ENCODE results near the gene PTPA.
"Not testable (repeated sequence)": the region's sequence is repeated elsewhere in the genome, so short reads cannot be mapped to it uniquely, and the experiment has no call there.

The PTPA gene

DNA sequence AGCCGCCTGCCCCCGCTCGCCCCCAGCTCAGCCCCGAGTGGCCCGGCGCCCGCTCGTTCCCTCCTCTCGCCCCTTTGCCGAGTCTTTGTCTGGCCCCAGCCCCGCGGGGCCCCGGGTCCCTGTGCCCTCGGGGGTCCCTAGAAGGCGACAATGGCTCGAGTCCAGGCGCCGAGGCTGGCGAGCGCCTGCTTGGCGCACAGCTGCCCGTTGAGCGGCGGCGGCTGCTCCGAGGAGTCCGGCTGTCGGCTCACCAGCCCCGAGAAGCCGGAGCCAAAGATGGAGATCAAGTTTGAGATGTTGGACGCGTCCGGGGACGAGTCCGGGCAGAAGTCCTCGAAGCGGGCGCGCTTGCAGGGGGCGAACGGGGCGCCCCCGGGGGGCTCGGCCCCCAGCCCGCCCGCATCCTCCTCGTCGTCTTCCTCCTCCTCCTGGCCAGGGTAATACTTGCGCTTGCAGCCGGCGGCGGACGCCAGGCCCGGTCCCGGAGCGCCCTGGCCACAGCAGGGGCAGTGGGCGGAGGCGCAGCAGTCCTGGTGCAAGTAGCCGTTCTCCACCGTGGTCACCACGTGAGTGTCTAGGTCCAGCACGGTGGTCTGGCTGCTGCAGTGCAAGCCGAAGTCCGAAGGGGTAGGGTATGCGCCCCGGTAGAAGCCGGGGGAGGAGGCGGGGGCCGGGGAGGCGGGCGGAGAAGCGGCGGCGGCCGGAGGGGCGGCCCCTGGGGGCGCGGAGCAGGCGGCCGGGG lies 65.7 kb downstream of the PTPA start:
- peak; percentile 65 for DNase-seq (ENCODE audit: low read depth)

DNA sequence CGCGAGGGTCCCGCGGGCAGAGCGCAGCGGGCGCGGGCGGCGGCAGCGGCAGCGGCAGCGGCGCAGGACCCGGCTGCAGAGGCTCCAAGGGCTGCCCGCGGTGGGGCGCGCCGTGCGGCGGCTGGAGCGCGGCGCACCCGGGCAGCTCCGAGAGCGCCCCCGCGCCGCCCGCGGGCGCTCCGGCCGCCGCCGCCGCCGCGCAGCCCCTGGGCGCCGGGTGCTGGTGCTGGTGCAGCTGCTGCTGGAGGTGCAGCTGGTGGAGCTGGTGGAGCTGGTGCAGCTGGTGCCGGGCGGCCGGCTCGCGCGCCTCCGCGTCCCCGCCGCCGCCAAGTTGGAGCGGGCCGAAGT lies 66.2 kb downstream of the PTPA start:
- no peak for DNase-seq (ENCODE audit: low read depth)

DNA sequence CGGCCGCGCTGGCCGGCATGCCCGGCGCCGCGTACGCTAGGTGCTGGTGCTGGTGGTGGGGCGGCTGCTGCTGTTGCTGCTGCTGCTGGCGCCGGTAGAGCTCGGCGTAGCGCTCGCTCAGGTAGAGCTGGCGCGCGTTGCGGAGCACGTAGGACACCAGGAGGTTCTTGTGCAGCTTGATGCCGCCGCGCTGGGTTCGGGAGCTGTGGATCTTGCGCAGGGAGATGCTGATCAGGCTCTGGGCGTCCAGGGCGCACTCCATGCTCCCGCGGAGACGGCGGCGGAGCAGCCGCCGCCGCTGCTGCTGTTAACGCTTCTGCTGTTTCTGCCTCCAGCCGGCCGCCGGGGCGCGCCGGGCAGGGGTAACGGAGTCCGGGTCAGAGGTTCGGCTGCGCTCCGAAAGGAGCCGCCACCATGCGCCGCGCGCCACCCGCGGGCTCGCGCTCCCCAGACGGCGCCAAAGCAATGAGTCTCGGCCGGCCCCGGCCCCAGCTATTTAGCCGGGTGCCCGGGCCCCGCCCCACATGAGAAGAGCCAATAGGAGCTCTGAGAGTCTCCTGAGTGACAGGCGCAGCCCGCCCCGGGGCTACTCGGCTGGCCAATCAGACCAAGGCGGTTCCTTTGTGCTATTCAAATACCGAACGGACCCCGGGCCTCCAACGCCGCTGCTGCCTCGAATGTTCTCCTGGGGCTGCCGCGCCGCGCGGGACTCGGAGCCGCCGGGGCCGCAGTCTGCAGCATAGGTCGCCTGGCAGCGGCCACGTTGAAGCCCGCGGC lies 66.8 kb downstream of the PTPA start, which contains the start of gene IER5L:
Gene IER5L, minus strand, starts transcription at position 471 of the 777 bp plus-strand sequence. Its CDS starts 209 bp downstream, at position 262.
- peak; percentile 97 for DNase-seq (ENCODE audit: low read depth)

DNA sequence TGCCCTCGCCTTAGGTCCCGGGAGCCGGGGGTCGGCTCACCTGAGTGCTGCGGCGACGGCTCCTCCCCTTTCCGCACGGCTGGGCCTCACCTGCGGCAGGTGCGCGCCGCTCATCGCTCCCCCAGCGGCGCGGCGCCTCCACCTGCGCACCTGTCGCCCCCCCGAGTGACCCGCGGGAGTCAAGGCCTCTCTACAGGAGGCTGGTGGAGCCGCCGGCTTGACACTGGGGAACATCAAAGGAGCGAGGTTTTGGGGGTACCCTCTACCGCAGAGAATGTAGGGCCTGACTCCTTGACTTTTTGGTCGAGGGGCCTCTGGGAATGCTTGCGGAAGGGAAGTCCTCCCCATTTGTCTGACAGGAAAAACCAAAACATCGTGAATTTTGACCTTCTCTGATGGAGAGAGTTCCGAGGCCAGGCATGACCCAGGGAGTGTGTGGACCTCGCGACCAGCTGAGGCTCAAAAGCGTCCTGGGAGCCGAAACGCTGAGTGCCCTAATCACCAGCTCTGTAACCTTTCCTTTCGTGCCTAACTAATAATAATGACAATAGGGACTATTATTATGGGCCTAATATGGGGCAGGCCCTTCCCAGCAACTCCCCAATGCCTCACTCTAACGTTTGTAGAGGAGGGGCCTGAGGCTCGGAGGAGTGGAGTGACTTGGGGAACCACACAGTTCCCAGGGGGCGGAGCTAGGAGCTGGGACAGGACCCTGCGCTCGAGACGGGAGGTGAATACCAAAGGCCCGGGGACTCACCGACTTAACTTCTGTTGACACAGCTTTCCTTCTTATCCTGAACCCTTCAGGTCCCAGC lies 67.6 kb downstream of the PTPA start:
- DNase-seq (ENCODE audit: low read depth) = no peak

DNA sequence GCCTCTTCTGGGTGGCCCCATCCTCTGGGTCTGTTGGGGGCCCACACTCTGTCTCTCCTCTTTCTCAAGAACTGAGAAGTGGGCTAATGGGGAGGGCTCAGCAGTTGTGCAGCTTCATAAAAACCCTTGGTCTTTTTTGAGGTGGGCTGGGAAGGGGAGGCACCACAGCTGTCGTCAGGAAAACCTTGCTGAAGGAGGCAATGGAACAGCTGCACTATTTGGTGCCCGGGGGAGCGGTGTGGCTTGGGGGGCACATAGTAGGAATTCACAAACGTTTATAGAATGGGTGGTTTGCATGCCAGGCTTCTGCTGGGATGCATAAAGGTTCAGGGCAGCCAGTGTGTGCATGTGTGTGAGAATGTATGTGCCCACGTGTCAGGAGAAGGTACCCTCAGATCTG lies 70.0 kb downstream of the PTPA start:
- DNase-seq (ENCODE audit: low read depth) = no peak

DNA sequence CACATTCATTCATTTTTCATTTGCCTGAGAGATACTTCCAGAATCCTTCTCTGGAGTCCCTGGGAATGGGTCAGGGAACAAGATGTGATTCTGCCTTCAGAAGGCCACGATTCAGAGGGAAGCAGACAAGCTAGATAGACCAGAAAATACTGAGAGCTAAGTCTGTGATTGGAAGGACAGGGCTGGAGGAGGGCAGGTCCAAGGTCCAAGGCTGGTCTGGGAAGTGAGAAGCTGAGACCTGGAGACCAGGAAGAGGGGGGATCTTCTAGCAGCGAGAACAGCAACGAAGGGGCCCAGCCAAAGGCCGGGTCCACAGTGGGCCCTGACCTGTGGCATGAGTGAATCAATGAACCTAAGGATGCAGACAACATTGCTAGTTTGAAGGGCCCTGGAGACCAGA lies 70.9 kb downstream of the PTPA start:
- DNase-seq (ENCODE audit: low read depth) = no peak

DNA sequence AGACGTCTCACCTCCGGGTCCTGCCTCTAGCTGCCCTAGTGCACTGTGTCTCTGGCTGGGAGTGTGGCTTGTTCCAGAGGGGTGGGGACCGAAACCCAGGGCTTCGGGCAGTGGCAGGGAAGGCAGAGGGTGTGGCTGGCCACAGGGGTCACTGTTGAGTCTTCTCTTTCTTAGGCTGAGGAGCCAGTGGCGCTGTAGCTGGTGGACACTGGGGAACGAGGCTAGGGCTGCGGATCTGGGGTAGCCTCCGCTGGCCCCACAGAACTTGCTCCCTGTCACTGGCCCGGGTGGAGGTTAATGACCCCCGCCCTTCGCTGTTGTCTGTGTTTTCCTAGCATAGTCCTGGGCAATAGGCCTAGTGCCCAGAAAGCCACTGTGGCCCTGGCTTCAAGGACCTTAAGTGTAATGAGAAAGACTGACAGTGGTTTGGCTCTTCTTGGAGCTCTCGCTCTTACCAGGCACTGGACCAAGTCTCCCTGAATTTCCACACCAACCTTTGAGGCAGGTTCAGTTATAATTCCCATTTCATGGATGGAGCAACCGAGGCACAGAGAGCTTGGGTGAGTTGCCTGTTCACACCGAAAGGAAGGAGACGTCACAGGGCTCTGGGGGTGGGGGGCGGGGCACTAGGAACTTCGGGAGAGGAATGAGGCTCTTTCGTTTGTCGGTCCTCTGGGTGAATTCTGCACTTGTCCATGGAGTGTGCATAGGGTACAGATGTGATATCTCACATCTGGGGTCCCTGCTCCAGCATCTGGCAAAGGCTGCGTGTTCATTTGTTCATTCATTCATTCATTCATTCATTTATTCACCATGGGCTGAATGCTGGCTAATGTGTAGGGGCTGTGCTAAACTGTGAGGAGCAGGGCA lies 71.6 kb downstream of the PTPA start:
- DNase-seq (ENCODE audit: low read depth) = peak; percentile 49

DNA sequence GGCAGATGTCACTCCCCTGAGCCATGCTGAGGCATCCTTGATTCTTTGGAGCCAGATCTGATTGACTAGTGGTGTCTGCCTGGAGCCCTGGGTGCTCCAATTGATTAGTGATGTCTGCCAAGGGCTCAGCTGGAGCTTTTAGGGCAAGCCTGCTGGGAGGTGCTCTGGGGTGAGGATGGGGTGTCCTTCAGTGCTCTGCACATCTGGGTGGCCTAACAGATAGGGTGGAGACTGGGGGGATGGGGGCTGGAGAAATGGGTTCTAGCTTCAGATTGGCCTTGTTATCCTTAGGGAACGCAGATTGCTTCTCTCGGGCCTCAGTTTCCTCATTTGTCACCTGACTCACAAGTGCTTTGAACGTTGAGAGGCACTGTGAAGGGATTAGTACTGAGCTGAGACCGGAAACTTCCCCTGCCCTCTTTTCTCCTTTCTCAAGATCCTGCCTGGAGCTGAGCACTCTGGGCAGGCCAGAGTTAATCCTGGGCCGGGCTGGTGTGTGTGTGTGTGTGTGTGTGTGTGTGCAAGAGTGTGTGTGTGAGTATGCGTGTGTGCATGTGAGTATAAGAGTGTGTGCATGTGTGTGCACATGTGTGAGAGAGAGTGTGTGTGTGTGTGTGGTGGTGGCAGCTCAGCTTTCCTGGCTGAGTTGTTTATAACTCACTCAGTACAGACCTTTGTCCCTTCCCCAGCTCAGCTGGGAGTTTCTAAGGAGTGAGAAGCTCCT lies 72.4 kb downstream of the PTPA start:
- DNase-seq (ENCODE audit: low read depth) = peak; percentile 43

DNA sequence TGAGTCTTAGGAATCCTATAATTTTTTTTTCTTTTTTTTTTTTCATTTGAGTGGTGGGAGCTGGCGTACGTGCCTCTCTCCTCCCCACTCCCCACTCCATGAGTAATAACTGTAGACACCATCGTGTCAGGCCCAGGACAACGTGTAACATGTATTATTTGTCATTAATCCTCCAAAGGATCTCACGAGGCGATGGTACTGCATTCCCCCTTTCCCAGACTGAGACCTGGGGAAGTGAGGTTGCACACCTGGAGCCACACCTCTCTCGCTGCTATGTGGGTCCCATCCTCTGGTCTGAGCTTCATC lies 73.0 kb downstream of the PTPA start:
- DNase-seq (ENCODE audit: low read depth) = no peak

DNA sequence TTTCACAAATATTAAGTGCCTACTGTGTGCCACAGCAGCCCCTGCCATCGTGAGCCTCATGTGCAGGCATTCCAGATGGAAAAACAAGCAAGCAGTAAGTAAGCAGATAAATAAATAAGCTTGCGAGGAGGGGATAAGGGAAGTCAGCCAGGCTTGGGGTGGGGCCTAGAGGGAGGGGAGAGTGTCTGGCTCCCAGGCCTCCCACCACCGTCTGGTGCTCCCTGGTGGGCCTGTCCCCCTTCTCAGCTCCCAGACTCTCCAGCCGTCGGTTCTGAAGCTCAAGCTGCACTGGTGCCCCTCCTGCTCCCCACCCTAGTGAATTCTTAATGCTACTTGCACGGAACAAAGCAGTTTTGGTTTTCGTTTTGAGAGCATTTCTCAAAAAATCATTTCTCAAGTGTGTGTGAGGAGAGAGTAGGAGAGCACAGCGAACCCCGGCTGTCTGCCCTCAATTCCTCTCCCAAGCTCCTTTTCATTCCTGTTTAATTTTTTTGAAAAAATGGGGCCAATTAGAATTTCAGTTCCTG lies 73.4 kb downstream of the PTPA start:
- no peak for DNase-seq (ENCODE audit: low read depth)

DNA sequence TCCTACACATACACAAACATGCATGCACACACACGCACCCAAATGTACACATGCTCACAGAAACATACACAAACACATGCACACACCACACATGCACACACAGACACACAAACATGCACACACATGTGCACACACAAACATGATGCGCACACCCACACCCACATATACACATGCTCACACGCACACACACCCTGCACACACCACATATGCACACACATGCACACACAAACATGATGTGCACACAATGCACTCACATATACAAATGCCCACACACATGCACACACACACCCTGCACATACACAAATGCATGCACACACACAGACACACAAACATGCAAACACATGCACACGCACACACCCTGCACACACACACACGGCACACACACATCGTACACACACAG lies 74.2 kb downstream of the PTPA start:
- DNase-seq (ENCODE audit: low read depth) = no peak

DNA sequence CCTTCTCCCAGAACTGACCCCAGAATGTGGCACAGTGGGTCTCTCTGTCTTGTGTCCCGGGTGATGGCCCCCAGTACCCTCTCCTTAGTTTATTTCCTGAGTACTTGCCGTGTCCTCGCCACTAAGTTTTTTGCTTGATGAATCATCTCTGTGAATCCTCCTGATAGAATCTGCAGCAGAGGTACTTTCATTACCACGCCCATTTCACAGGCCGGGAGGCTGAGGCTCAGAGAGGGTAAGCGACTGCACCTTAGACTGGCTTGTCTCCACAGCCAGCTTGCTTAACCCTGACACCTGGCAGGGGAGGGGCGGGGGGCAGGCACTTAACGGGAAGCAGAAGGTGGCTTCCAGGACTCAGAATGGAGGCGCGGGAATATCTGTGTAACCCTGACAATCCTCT lies 74.8 kb downstream of the PTPA start:
- DNase-seq (ENCODE audit: low read depth) = peak; percentile 78

DNA sequence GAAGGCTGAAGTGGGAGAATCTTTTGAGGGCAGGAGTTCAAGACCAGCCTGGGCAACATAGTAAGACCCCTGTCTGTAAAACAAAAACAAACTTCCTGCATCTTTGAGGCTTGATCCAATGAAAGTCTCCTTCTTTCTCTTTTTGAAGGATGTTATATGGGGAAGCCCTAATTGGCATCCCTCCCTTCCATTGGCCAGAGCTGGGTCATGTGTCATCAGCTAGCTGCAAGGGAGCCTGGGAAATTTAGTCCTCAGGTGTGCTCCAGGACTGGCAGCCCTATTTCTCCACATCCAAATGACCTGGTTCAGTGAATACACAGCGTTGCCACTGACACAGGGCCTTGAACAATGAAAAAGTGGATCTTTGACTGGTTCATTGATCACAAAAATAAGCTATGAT lies 75.8 kb downstream of the PTPA start:
- no peak for DNase-seq (ENCODE audit: low read depth)

DNA sequence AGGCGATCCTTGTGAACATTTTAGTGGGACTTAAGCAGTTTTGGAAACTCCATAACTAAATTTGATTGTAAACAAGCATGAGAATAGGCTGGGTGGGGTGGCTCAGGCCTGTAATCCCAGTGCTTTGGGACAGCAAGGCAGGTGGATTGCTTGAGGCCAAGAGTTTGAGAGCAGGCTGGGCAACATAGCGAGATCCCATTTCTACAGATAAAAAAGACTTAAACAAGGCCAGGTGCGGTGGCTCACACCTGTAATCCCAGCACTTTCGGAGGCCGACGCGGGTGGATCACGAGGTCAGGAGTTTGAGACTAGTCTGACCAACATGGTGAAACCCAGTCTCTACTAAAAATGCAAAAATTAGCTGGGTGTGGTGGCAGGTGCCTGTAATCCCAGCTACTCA lies 78.8 kb downstream of the PTPA start:
- not testable (repeated sequence) for DNase-seq (ENCODE audit: low read depth)

DNA sequence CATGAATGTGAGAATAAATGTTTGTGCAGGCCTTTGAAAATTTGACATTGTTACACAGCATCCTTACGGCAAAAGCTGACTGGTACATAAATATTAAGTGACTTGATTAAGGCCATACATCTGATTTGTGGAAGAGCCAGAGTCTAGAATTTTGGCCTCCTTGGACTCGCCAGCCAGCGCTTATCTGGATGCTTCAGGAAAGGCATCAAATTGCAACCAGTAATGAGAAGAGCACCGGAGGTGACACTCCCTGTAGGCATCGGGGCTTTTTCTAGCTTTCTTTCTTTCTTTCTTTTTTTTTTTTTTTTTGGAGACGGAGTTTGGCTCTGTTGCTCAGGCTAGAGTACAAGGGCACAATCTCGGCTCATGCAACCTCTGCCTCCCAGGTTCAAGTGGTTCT lies 80.0 kb downstream of the PTPA start:
- DNase-seq (ENCODE audit: low read depth) = no peak

DNA sequence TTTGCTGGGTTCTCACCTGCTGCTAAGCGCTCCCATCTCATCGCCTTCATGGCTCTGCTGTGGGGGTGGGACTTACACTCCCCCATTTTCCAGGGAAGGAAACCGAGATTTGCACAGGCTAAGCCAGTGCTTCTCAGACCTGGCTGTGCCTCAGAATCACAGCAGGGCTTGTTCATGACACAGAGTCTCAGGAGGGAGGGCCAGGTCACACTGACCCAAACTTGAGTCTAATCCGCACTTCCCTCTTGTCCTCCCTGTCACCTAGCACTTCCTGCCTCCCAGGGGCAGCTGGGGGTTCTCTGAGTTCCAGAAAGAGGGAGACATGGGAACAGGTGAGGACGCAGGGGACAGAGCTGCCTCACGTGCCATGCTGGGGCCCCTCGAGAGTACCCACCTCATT lies 82.4 kb downstream of the PTPA start:
- no peak for DNase-seq (ENCODE audit: low read depth)

DNA sequence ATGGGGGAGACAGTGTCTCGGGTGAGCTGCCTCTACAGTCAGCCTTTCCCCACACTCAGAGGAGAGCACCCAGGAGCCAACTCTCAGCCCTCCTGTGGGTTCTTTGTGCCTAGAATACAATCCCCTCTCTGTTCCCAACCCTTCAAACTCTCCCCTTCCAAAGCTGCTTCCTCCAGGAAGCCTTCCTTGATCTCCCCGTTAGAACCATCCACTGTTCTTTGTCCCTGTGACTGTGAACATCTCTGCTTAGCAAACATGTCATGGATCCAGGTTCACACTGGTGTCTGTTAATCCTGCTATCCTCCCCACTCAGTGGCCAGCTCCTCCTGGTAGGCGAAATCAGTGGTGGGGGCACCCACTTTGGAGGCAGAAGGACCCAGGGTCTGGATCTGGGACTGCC lies 83.0 kb downstream of the PTPA start:
- no peak for DNase-seq (ENCODE audit: low read depth)

DNA sequence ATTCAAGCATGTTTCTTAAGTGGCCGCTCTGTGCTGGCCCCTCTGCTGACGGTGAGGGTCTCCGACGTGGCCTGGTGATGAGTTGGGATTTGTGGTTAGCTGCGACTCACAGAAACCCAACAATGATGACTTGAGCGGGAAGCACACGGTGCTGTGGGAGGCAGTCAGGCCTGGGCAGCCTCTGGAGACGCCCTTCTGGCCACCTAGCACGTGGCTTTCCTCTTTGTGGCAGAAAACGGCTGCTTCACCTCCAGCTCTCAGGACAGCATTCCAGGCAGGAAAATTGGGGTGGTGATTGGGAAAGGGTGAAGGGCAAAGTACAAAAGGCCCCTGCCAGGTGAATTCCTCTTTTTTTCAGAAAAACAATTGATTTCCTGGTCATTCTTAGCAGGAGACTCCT lies 84.4 kb downstream of the PTPA start:
- peak; percentile 28 for DNase-seq (ENCODE audit: low read depth)

DNA sequence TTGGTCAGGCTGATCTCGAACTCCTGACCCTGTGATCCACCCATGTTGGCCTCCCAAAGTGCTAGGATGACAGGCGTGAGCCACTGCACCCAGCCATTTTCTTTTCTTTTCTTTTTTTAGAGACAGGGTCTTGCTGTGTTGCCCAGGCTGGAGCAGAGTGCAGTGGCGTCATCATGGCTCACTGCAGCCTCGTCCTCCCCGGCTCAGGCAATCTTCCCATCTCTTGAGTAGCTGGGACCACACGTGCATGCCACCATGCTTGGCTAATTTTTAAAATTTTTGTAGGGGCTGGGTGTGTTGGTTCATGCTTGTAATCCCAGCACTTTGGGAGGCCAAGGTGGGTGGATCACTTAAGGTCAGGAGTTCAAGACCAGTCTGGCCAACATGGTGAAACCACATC lies 85.8 kb downstream of the PTPA start:
- DNase-seq (ENCODE audit: low read depth) = not testable (repeated sequence)

DNA sequence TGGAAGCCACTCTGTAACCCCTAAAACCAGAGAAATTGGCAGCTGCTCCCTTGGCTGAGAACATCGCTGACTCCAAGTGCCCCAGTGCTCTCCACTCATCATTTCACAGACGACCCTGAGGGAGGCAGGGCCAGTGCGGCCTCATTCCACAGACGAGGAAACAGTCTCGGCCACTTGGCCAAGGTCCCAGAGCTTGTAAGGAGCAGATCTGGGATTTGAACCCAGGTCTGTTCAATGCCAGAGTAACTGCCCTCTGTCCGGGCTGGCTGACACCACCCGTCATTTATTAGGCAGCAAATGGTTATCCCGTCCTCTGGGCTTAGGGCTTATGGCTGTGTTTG lies 86.7 kb downstream of the PTPA start:
- DNase-seq (ENCODE audit: low read depth) = no peak
